ENCODE results near the gene P2RX6.

The P2RX6 gene

DNA sequence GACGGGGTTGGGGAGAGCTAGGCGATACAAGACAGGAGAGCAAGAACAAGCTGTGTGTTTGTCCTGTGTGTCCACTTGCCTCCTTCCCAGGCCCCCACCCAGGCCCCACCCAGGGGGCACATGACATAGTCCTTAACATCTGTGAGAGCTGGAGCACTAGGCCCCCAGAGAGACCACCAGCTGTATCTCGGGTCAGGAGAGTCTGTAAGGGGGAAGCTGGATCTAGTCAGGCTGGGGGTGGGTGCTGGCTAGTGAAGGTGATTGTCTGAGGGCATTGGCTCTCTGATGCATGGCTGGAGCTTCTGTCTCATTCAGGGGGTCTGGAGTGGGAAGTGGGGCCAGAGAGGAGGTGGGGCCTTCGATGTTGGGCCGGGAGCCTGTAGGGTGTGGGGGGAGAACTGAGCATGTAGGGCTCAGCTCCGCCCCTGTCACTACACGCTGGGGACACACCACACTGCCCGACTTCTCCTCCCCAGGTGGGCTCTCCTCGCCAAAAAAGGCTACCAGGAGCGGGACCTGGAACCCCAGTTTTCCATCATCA is 571 bp downstream of the P2RX6 start:
- no peak for DNase-seq

DNA sequence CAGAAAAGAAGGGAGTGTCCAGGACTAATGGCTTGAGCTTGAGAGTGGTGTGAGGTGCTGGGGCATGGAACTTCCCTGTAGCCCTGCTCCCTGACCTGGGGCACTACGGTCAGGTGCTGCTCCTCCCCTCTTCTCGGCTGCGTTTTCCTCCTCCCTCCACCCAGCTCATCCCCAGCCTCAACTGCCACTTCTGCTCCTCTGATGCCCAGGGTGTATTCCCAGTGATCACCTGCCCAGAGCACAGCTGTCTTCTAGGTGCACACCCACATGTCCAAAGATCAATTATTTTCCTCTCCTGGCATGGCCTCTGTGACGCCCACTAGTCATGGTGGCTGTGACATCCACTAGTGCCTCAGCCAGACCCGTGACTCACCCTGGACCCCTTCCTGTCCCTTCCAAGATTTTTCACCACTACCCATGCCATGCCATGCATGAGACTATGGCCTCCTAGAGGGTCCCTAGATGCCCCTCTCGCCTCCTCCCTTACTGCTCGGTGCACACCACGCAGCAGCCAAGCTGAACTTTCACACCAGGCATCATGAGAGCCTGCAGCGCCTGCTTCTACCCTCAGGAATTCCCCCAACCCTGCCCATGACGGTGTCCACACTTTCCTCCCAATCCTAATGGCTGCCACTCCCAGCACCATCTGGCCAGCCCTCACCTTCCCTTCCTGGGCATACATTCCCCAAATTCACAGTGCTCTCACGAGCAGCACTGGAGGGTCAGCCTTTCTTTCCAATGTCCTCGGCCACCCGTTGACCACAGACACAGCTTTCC is 1.9 kb downstream of the P2RX6 start:
- no peak for DNase-seq

DNA sequence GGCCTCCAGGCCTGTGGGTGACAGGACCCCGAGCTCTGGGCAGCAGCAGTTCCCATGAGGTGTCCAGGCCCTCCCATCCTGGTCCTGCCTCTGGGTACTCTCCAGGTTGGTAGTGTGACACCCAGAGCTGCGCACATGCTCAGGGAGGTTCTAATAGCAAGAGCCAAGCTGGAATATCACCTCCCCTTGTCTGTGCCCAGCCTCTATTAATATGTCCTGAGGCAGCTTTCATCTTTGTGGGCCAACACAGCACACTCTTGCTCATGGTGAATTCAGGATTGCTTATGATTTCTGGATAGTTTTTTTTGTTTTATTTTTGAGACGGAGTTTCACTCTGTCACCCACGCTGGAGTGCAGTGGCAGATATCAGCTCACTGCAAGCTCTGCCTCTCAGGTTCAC is 3.3 kb downstream of the P2RX6 start:
- DNase-seq: no peak

DNA sequence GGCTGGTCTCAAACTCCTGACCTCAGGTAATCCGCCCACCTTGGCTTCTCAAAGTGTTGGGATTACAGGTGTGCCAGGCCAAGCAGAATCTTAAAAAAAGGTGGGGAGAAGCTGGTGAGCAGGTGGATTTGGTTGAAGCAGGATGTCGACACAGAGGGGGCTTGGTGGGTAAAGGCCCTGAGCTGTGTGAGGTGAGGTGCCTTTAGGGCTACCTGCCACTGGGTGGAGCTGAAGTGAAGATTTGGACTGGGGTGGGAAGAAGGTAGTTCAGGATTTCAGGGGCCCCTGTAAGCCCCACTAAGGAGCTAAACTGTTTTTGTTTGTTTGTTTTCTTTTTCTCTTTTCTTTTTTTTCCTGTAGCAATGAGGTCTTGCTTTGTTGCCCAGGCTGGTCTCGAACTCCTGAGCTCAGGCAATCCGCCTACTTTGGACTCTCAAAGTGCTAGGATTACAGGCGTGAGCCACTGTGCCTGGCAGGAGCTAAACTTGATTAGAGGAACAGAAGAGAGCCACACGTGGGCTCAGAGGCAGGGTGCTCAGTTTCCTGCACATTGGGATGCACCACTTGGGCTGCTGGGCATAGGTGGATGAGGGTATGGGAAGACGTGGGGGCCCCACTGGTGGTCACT is 6.0 kb downstream of the P2RX6 start:
- no peak for DNase-seq

DNA sequence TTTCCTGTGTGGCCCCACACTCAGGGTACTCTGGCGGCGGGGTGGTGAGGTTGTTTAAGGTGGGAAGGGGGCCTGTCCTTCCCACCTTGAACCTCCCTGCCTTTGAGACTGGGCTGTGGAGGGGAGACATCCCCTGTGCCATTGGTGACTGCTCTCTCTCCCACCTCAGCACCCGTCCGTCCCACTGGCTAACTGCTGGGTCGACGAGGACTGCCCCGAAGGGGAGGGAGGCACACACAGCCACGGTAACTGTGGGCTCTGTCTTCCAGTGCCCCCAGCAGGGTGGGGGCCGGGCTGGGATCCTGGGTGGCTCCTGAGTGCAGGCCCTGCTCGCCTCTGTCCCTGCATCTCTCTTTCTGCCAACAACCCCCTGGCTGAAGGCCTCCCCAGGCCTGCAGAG is 7.5 kb downstream of the P2RX6 start:
- no peak for DNase-seq

DNA sequence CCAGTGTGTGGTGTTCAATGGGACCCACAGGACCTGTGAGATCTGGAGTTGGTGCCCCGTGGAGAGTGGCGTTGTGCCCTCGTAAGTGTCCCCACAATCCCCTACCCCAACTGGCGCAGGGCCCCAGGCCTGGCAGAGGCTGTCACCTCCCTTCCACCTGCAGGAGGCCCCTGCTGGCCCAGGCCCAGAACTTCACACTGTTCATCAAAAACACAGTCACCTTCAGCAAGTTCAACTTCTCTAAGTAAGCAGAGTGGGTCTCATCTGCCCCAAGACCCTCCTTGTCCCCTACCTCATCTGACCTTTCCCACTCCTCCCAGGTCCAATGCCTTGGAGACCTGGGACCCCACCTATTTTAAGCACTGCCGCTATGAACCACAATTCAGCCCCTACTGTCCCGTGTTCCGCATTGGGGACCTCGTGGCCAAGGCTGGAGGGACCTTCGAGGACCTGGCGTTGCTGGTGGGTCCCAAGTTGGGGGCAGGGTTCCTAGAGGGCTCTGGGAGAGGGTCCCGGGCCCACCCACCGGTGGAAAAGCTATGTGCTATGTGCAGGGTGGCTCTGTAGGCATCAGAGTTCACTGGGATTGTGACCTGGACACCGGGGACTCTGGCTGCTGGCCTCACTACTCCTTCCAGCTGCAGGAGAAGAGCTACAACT is 8.1 kb downstream of the P2RX6 start:
- no peak for DNase-seq

DNA sequence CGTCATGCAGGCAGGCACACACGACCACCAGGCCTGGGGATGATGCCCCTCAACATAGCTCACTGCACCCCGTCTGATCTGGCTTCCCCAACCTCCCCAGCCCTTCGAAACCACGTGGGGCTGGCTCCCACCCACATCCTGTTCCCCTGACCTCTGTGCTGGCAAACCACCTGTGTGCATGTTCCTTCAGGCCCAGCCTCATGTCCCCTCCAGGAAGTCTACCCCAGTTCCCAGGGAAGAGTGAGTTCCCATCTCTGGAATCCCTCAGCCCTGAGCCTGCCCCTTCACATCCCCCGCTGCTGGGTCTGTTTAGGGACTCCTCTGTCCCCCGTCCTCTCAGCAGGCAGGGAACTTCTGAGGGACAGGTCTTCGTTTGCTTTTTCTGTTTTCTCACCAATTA is 10.3 kb downstream of the P2RX6 start:
- no peak for DNase-seq

DNA sequence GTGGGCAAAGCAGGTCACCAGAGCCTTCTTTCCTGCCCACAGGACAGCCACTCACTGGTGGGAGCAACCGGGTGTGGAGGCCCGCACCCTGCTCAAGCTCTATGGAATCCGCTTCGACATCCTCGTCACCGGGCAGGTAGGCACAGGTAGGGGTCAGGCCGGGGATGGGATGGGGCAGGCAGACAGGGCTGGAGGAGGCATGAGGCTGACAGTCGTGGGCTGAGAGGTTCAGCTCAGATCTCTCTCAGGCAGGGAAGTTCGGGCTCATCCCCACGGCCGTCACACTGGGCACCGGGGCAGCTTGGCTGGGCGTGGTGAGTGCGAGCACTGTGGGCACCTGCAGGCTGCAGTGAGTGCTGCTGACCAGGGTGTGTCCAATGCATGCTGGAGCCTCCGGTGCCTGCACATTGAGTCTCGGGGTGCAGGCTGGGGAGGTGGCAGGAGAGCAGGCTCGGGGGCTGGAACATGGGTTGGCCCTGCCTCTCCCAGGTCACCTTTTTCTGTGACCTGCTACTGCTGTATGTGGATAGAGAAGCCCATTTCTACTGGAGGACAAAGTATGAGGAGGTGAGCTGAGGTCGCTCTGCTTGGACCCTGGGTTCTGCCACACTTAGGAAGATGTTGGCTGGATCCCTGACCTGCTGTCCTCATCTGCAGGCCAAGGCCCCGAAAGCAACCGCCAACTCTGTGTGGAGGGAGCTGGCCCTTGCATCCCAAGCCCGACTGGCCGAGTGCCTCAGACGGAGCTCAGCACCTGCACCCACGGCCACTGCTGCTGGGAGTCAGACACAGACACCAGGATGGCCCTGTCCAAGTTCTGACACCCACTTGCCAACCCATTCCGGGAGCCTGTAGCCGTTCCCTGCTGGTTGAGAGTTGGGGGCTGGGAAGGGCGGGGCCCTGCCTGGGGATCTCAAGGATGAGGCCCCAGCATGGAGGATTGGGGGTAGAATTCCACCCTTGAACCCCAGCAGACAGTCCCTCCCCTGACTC is 11.1 kb downstream of the P2RX6 start:
- no peak for DNase-seq

DNA sequence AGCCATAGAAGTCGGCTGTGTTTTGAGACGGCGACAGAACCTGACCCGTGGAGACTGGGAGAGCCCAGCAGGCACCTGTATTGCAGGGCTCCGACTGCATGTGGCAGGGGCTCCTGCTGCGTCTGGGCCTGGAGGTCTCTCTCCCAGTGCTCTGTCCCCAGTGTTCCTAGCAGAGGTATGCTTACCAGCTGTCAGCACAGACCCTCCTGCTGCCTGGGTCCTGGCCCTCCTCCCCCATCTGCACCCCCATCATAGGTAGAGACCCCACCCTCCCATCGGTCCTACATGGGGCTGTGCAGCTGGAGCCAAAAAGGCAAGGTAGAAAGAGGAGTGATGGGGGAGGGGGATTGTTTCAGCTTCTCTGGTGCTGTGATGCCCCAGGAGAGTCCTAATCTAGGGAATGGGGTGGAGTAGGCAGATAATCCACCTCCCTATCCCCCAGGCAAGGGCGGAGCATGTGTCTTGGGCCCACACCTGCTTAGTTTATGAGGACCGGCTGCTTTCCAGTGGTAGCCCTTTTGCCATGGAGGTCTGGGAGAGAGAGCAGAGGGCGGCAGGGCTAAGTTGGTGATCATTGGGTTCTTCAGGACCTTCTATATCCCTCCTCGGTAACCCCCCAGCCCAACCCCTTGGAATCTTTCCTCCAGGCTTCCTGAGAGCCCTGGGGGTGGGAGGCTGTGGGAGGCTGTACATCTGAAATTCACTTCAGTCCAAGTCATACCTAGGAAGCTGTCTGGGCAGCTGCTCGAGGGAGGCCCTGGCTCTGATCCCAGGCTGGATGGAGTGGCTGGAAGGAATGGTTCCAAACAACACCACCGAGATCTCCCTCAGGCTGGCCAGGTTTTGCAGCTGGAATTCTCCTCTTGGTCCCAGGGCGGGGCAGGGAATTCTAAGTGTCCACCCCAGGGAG is 12.1 kb downstream of the P2RX6 start:
- DNase-seq: no peak

DNA sequence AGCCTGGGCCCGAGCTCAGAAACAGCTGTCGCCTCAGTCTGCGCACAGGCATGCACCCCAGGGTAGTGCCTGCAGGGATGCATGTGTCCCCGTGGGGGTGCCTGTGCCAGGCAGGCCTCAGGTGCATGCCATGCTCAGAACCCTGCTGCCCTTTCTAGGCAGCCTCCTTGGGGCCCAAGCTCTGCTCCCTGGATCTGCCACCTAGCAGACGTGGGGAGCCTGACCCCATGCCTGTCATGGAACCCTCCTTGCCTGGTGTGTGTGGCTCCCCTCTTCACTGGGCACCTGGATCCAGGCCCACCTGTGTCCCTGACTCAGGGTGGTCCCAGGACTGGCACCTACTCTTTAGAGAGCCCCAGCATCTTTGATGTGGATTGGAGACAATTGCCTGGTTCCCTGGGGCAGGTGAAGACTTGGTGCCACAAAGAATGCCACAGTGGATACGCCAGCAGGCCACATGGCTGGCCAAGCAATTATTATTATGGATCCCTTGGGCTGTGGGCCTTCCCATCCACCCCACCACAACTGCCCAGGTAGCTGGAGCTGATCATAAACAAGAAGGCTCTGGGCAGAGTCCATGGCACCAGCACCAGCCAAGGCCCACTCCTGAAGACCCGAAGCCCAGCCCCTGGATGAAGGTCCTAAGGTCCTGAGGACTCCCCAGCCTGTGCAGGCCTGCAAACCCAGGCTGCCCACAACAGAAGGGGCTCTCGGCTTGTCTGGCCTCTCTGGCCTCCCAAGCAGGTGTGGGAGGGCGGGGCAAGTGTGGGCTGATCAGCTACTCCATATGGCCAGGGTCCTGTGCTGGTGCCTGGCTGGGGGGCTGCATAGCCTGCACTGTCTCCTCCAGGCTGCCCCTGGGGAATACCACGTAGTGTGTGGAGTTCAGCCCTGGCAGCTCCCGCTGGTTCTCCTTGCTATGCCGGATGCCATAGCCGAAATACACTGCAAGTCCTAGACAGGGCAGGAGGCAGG is 13.6 kb downstream of the P2RX6 start:
- no peak for DNase-seq

DNA sequence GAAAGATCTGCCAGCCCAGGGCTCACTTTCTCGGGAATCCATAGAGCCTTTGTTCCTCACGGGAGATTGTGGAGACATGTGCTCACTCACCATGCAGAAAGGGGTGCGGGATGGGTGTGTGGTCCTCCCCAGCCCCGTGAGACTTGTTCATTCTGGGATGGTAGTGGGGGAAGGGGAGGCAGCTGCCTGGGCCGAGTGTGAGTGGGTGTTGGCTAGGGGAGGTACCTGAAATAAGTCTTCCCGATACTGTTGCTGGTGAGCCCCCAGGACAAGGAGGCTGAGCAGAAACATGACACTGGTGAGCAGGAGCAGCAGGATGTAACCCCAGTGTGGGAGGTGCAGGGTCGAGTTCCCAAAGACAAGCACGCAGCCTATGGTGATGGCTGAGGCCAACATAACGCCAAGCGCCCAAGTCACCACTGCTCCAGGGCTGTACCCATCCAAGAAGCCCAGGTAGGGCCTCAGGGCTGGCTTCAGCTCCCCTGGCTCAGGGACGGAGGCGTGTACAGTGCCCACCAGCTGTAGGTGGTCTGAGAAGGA is 14.6 kb downstream of the P2RX6 start:
- DNase-seq: no peak

DNA sequence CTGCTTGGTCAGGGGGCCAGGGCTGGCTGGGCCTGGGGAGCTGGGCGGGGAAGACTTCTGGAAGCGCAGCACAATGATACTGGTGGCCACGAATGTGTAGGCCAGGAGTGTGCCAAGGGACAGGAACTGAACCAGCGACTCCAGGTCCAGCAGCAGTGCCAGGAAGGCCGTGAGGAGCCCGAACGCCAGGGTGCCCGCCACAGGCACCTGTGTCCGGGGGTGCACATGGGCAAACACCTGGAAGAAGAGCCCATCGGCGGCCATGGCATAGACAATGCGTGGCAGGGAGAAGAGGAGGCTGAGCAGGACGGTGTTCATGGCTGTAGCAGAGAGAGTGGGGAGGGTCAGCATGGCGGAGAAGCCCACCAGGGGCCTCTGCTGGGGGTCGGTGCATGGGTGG is 15.1 kb downstream of the P2RX6 start:
- no peak for DNase-seq

DNA sequence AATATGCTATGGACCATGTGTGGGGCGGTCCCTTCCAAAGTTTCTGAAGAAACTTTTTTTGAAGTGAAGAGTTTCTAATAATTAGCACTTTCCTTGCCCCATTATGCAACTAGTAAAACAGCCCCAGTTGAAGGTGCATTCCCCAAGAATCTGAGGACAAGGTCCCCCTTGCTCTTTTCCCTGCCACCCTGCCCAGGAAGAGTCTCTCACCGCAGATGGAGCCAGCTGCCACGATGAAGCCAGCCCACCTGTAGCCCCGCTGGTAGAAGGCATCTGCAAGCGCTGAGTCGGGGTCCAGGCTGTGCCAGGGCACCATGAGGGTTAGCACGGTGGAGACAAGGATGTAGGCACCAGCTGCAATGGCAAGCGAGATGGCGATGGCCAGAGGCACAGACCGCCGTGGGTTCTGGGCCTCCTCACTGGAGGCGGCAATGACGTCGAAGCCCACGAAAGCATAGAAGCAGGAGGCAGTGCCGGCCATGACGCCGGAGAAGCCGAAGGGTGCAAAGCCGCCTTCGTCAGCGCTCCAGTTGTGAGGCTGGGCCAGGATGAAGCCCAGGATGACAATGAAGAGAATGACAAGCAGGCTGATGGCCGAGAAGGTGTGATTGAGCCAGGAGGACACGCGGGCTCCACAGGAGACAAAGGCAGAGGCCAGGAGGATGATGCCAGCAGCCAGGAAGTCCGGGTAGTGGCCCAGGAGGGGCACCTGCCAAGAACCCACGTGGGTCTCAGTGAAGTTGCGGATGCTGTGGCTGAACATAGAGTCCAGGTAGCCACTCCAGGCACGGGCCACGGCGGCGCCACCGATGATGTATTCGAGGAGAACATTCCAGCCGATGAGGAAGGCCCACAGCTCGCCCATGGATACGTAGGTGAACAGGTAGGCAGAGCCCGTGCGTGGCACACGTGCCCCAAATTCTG is 15.9 kb downstream of the P2RX6 start:
- DNase-seq: no peak

DNA sequence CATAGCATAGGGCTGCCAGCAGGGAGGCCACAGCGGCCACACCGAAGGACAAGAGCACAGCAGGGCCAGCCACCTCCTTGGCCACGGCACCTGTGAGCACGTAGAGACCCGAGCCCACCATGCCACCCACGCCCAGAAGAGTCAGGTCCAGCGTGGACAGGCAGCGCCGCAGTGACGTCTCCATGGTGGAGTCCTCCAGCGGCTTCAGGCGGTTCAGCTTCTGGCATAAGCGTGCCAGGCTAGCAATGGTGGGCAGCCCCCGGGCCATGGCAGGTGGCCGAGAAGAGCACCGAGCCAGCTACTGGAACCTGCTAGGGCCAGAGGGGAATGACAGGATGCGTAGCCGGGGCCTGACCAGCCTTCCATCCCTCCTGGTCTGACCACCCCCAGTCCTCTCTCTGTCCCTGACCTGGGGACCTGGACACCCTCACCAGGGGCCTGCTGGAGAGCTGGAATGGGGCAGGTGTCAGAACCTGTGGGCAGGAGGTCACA is 16.6 kb downstream of the P2RX6 start:
- DNase-seq: no peak

DNA sequence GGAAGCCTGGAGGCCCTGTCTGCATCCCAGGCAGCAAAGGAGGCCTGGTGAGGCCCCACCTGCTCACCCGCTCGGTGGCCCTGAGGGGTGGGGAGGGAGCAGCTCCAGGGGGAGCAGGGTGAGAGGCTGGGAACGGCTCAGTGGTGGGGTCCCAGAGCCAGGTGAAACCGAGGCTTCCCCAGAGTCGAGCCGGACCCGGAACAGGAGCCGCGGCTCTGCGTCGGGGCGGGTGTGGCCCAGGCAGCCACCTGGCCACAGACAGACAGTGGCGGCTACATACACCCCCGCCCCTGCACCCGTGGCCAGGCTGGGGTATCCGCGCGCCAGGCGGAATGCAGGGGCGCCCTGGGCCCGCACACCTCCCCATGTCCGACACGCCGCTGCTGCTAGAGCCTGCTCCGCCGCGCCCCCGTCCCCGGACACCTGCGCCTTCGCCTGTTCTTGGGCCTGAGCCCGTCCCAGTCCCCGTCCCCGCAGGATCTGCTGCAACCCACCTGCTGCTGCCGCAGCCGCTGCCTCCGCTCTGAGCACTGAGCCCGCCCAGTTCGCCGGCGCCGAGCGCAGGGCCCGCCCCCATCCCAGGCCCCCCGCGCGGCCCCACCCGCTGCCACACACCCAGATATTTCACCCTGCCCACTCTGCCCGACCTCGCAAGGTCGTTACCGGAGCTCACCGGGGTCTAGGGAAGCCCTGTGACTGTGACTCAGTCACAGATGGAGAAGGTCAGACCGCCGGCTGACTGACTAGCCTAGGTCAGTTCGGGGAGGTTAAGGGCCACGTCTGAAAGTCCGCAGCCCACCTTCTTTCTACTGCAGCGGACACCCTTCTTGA is 17.3 kb downstream of the P2RX6 start, which contains the start of gene SLC7A4:
TSS of gene SLC7A4 (minus strand) at position 525 of the 831 bp plus-strand sequence. CDS start 749 bp downstream, outside the sequence.
- no peak for DNase-seq

DNA sequence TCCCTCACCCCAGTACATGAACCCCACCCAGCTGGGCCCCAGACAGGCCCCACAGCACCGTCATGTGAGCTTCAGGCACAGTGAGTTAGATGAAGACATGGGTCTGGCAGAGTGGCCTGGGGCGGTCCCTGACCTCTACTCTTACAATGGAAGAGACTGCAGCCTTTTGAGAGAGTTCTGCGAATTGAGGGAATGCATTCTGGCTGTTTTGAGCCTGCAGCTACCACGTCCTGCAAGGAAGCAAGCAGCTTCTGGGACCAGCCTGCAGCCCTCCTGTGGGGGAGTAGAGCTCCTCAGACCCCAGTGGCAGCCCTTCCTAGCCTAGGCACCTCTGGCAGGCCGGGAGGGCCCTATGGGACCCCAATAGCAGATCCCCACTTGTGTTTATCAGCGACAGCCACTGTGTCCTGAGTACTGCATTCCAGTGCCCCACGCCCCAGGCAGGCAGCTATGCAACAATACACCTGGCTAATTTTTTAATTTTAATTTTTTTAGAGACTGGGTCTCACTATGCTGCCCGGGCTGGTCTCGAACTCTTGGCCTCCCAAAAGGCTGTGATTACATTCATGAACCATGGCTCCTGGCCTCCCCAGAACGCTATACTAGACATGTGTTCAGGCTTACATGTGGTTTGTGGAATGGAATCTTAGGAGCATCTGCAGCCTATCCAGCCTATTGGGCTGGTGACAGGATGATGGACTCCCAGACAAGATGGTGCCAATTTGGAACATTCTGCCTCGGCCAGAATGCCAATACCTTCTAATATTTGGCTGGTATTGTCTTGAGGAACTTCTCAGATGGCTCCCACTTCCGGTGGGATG is 18.1 kb downstream of the P2RX6 start:
- no peak for DNase-seq

DNA sequence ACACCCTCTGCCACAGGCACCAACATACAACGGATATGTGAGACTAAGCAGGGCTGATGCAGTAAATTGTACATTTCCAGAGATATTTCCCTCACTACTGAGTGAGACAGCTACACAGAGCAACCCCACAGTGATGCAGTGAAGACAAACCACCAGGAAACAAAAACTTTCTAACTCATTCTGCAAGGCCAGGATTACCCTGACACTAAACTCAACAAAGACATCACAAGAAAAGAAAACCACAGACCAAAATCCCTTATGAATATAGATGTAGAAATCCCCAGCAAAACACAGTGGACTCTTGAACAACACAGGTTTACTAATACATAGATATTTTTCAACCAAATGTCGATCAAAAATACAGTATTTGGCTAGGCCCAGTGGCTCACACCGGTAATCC is 18.9 kb downstream of the P2RX6 start:
- DNase-seq: no peak
